ENCODE measurements around the gene PDCD6IP. TPM values are rescaled to one million over a fixed set of nuclear protein-coding genes. Genes with fewer than 3 reads are reported as not detected.

PDCD6IP gene
- total and polyA plus RNA-seq, 7 donors: 51.1 to 125 (median 97.6) TPM

DNA sequence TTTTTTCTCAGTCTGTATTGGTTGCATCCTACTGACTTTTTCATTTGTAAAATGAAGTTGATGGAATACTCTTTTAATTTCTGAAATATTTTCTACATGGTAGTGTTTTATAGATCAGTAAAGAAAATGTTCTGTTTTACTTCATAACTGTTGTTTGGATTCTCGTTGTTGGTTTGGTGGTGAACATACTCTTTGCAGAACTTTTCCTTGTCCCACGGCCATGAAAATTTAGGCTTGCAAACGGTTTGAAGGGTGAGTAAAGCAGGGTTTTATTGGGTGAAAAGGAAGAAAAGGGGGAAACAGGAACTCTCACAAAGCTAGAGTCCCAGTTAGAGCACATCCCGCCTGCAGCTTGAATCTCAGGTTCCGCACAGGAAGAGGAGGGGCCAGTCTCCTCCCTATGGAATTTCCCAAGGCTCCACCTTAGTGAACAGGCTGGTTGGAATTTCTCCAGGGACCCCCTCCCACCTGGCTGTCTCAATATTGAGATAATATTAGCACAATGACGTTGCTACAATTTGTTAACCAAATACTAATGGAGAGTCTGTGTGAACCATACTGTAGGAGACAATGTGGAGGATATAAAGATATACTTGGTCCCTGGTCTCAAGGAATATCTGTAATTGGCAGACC, 5.6 kb downstream of the PDCD6IP start:
- H3K27me3 ChIP-seq: no peaks in the 10 kb centered on the region
- WGBS, 2 donors: 94 to 95% methylated on average over 6 of the region's 6 CpGs
- no peak overlapping the region for H3K4me3 ChIP-seq
- no peaks in the 10 kb centered on the region for H3K9me3 ChIP-seq
- H3K36me3 ChIP-seq: peaks cover 0 to 6% (median 2%) of the 10 kb centered on the region in 4 donors
- peaks cover 0 to 51% (median 39%) of the 10 kb centered on the region in 4 donors for H3K4me1 ChIP-seq
- intact Hi-C loops (cut with DNase I): no loop called here
- no peak overlapping the region for H3K27ac ChIP-seq
- TF ChIP-seq POLR2AphosphoS5 (IDR thresholded peaks at IDR 0.05) (no peak), POLR2A (IDR thresholded peaks at IDR 0.05) (no peak)
- no peak for DNase-seq

DNA sequence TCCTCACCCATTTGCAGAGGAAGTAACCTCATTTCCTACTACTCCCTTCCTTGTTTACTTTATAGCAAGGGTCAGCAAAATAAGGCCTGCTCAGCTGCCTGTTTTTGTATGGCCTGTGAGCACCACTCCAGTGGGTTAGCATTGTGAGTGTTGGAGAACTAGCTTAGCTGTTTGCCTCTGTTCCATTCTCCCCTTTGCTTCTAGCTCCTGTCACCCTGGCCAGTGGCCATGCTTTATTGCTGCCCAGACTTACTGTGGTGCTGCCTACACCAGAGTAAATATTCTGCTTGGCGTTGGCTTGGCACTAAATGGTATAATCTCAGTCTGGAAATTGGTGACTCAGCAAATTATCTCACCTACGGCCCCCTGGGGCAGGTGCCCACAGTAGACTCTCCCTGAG, 8.8 kb downstream of the PDCD6IP start:
- TF ChIP-seq POLR2AphosphoS5 (IDR thresholded peaks at IDR 0.05): no peak
- no peak for TF ChIP-seq POLR2A (IDR thresholded peaks at IDR 0.05)
- no peak for TF ChIP-seq EP300 (IDR thresholded peaks at IDR 0.05)
- TF ChIP-seq, protein P1, sequence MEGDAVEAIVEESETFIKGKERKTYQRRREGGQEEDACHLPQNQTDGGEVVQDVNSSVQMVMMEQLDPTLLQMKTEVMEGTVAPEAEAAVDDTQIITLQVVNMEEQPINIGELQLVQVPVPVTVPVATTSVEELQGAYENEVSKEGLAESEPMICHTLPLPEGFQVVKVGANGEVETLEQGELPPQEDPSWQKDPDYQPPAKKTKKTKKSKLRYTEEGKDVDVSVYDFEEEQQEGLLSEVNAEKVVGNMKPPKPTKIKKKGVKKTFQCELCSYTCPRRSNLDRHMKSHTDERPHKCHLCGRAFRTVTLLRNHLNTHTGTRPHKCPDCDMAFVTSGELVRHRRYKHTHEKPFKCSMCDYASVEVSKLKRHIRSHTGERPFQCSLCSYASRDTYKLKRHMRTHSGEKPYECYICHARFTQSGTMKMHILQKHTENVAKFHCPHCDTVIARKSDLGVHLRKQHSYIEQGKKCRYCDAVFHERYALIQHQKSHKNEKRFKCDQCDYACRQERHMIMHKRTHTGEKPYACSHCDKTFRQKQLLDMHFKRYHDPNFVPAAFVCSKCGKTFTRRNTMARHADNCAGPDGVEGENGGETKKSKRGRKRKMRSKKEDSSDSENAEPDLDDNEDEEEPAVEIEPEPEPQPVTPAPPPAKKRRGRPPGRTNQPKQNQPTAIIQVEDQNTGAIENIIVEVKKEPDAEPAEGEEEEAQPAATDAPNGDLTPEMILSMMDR (IDR thresholded peaks at IDR 0.05): no peak
- intact Hi-C loops (cut with DNase I): no loop called here
- peaks cover 0 to 36% (median 17%) of the 10 kb centered on the region in 4 donors for H3K4me1 ChIP-seq
- WGBS, 2 donors: 18 to 70% methylated on average over 2 of the region's 2 CpGs
- H3K27ac ChIP-seq: peak overlapping the region in 1 of 4 donors; percentile 4
- no peaks in the 10 kb centered on the region for H3K27me3 ChIP-seq
- DNase-seq: no peak
- no peaks in the 10 kb centered on the region for H3K9me3 ChIP-seq
- no peak overlapping the region for H3K4me3 ChIP-seq
- peaks cover 0 to 6% (median 2%) of the 10 kb centered on the region in 4 donors for H3K36me3 ChIP-seq

DNA sequence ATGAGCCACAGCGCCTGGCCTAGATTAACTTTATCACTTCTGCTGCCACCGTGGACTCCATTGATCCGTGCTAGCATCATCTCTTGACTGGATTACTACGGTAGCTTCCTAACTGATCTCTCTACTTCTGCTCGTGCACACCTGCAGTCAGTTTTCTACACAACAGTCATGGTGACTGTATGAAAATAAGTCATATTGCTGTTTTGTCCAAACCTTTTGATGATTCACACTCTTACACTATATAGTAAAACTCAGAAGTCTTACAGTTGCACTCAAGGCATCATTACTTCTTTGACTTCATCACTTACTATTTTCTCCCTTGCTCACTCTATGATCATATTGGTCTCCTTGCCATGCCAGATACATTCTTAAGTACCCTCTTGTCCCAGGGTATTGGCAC, 10.1 kb downstream of the PDCD6IP start:
- whole genome bisulfite sequencing, 2 donors: 89 to 97% methylated on average over 5 of the region's 5 CpGs
- Histone ChIP-seq H3K4me3 (no peak overlapping the region), H3K9me3 (no peaks in the 10 kb centered on the region), H3K4me1 (peaks cover 0 to 28% (median 12%) of the 10 kb centered on the region in 4 donors), H3K36me3 (peaks cover 0 to 8% (median 2%) of the 10 kb centered on the region in 4 donors), H3K27ac (no peak overlapping the region), H3K27me3 (no peaks in the 10 kb centered on the region)
- TF ChIP-seq POLR2AphosphoS5 (IDR thresholded peaks at IDR 0.05) (no peak), EP300 (IDR thresholded peaks at IDR 0.05) (no peak), POLR2A (IDR thresholded peaks at IDR 0.05) (no peak)
- TF ChIP-seq, protein P1 (IDR thresholded peaks at IDR 0.05): no peak
- no peak for DNase-seq
- intact Hi-C loops (cut with DNase I): no loop called here

DNA sequence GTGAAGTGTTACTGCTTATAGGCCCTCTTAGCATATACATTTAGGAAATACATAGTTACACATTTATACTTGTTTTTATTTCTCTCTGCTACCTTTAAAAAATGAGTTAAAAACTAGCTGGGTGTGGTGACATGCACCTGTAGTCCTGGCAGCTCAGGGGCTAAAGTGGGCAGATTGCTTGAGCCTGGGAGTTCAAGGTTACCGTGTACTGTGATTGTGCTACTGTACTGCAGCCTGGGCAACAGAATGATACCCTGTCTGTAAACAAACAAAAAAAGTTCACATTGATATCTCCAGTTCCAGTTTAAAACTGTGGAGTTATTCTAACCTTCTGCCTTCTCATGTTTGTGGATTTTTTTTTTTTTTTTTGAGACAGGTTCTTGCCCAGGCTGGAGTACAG, 12.1 kb downstream of the PDCD6IP start:
- WGBS, 2 donors: 11 to 73% methylated on average over 1 of the region's 1 CpG
- peaks cover 0 to 25% (median 11%) of the 10 kb centered on the region in 4 donors for H3K4me1 ChIP-seq

DNA sequence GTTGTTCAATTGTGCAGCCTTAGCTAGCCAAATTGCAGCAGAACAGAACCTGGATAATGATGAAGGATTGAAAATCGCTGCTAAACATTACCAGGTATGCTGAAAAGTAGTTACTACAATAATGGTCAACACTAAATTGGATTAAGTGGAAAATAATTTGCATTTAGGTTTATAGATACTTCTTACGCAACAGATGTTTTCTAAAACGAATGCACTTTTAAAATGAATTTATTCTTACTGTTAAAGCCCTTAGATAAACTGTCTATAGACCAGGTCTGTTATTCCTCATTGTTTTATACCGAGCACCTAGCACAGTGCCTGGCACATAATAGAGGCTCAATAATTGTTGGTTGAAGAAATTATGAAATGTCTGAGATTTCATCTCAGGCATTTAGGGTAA, 23.6 kb downstream of the PDCD6IP start:
- DNase-seq: no peak
- intact Hi-C loops (cut with DNase I): no loop called here
- Histone ChIP-seq H3K27ac (no peak overlapping the region), H3K9me3 (no peaks in the 10 kb centered on the region), H3K36me3 (peaks cover 0 to 51% (median 5%) of the 10 kb centered on the region in 4 donors), H3K4me1 (no peaks in the 10 kb centered on the region), H3K4me3 (no peak overlapping the region), H3K27me3 (no peaks in the 10 kb centered on the region)
- TF ChIP-seq POLR2AphosphoS5 (IDR thresholded peaks at IDR 0.05) (no peak), EP300 (IDR thresholded peaks at IDR 0.05) (no peak), POLR2A (IDR thresholded peaks at IDR 0.05) (no peak)
- TF ChIP-seq, protein P1 (IDR thresholded peaks at IDR 0.05): no peak
- 95 to 96% methylated on average over 4 of the region's 4 CpGs for WGBS, 2 donors

More for the DNA sequence above, 12.1 kb downstream of the PDCD6IP start:
- H3K36me3 ChIP-seq: peaks cover 0 to 18% (median 4%) of the 10 kb centered on the region in 4 donors
- H3K9me3 ChIP-seq: no peaks in the 10 kb centered on the region
- H3K27me3 ChIP-seq: no peaks in the 10 kb centered on the region
- no peak overlapping the region for H3K27ac ChIP-seq
- no peak for DNase-seq
- H3K4me3 ChIP-seq: no peak overlapping the region
- intact Hi-C loops (cut with DNase I): no loop called here
- TF ChIP-seq POLR2A (IDR thresholded peaks at IDR 0.05) (no peak), POLR2AphosphoS5 (IDR thresholded peaks at IDR 0.05) (no peak), EP300 (IDR thresholded peaks at IDR 0.05) (no peak)
- TF ChIP-seq, protein P1 (IDR thresholded peaks at IDR 0.05): no peak
